Adrenal gland (tissue), 5 donors: ENCODE data around the gene TRAF1.

Source experiments
- CTCF ChIP-seq, 6 experiments: fragments of 450-650 bp in 4 of 6; fragments of 200-600 bp in 2 of 6; sonication (generic) in 1 of 6; IDR thresholded peaks; 1 replicate in 5 of 6; 2 replicates in 1 of 6; pipeline versions ENCODE4 v1.5.1 to v1.8.0; 2016 to 2021; ENCODE audit warnings: antibody characterized with exemption in 6 of 6, mild to moderate bottlenecking in 2 of 6, moderate library complexity in 1 of 6
- POLR2A ChIP-seq, 2 donors: fragments of 450-650 bp; IDR thresholded peaks; one replicate each; pipeline ENCODE4 v1.6.1; 2017; ENCODE audit warnings: antibody characterized with exemption in 2 of 2, mild to moderate bottlenecking in 2 of 2, moderate library complexity in 1 of 2
- donor health status: DM: no; HTN: no; CAD: no.

DNA sequence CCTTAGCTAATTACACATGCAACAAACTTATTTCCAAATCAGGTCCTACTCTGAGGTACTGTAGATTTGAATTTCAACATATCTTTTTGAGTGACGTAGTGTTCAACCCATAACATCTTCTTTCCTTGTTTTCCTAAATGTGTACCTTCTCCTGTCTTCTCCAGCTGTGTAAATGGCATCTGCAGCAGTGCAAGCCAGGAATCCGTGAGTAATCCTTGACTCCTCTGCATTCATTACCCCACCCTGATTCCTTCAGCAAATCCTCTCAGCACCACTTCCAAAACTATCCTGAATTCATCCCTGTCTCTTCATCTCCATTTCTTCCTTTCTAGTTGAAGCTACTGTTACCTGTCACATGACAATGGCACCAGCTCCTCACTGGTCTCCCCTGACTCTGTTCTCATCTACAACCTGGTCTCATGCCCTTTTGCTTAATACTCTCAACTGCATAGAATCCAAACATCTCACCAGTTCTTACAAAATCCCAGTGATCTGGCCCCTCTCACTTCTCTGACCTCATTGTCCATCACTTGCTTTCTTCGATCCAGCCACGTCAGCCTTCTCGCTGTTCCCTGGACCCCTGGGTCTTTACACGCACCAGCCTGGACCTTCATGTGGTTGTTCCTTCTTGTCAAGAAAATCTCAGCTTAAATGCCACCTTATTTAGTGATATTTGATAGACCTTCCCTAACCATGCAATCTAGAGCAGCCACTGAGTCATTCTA lies 14.6 kb upstream of the TRAF1 start:
- TF ChIP-seq CTCF (IDR thresholded peaks at IDR 0.05): no peak
- no peak for TF ChIP-seq POLR2A (IDR thresholded peaks at IDR 0.05)
